ENCODE data around the gene AGR2.

The AGR2 gene

GRCh38 chr7:16779051-16779450 lies 25.7 kb downstream of the AGR2 start:
- no peak for DNase-seq (ENCODE audit: low read depth in 2 of 2)
- TF ChIP-seq CTCF (IDR thresholded peaks at IDR 0.05; ENCODE audit: low read depth, low read length): no peak
- no peak overlapping the region for H3K4me3 ChIP-seq (replicated peaks in 1 of 2; ENCODE audit: low read depth in 2 of 2, low read length in 2 of 2)

GRCh38 chr7:16778476-16778875 lies 26.3 kb downstream of the AGR2 start:
- no peak overlapping the region for H3K4me3 ChIP-seq (replicated peaks in 1 of 2; ENCODE audit: low read depth in 2 of 2, low read length in 2 of 2)
- TF ChIP-seq CTCF (IDR thresholded peaks at IDR 0.05; ENCODE audit: low read depth, low read length): no peak
- DNase-seq (ENCODE audit: low read depth in 2 of 2): no peak

- no peak for TF ChIP-seq CTCF (IDR thresholded peaks at IDR 0.05; ENCODE audit: low read depth, low read length)
- no peak for DNase-seq (ENCODE audit: low read depth in 2 of 2)
- no peak overlapping the region for H3K4me3 ChIP-seq (replicated peaks in 1 of 2; ENCODE audit: low read depth in 2 of 2, low read length in 2 of 2)
Observed at GRCh38 chr7:16776053-16776452, 28.7 kb downstream of the AGR2 start.

- no peak for DNase-seq (ENCODE audit: low read depth in 2 of 2)
- no peak for TF ChIP-seq CTCF (IDR thresholded peaks at IDR 0.05; ENCODE audit: low read depth, low read length)
- no peak overlapping the region for H3K4me3 ChIP-seq (replicated peaks in 1 of 2; ENCODE audit: low read depth in 2 of 2, low read length in 2 of 2)
Observed at GRCh38 chr7:16774986-16775385, 29.8 kb downstream of the AGR2 start.

- TF ChIP-seq CTCF (IDR thresholded peaks at IDR 0.05; ENCODE audit: low read depth, low read length): no peak
- no peak for DNase-seq (ENCODE audit: low read depth in 2 of 2)
- H3K4me3 ChIP-seq (replicated peaks in 1 of 2; ENCODE audit: low read depth in 2 of 2, low read length in 2 of 2): no peak overlapping the region
Observed at GRCh38 chr7:16774294-16774693, 30.5 kb downstream of the AGR2 start.

GRCh38 chr7:16773884-16774283 lies 30.9 kb downstream of the AGR2 start:
- H3K4me3 ChIP-seq (replicated peaks in 1 of 2; ENCODE audit: low read depth in 2 of 2, low read length in 2 of 2): no peak overlapping the region
- no peak for DNase-seq (ENCODE audit: low read depth in 2 of 2)
- no peak for TF ChIP-seq CTCF (IDR thresholded peaks at IDR 0.05; ENCODE audit: low read depth, low read length)

- H3K4me3 ChIP-seq (replicated peaks in 1 of 2; ENCODE audit: low read depth in 2 of 2, low read length in 2 of 2): no peak overlapping the region
- no peak for TF ChIP-seq CTCF (IDR thresholded peaks at IDR 0.05; ENCODE audit: low read depth, low read length)
- DNase-seq (ENCODE audit: low read depth in 2 of 2): no peak
Observed at GRCh38 chr7:16773326-16773725, 31.5 kb downstream of the AGR2 start.

Measured in cardiac fibroblast (primary cell).